H1 (cell line): ENCODE data around the gene UBQLNL.

ENCODE experiments used
- BACH1 ChIP-seq: IDR thresholded peaks from 2 replicates; pipeline ENCODE4 v1.6.1; 2012; ENCODE audit warnings: low read length, improper control_type of control experiment
- CHD7 ChIP-seq: fragments of 300-600 bp; sonication (generic); IDR thresholded peaks from 2 replicates; pipeline ENCODE4 v1.7.1; 2012; ENCODE audit warnings: low read length, moderate library complexity, mild to moderate bottlenecking, inconsistent platforms; ENCODE audit not compliant: insufficient replicate concordance
- EZH2 ChIP-seq: fragments of 200-600 bp; sonication (generic); IDR thresholded peaks from 2 replicates; pipeline ENCODE4 v1.7.1; 2012; ENCODE audit warnings: low read depth, mild to moderate bottlenecking, moderate library complexity, low read length, inconsistent platforms; ENCODE audit not compliant: severe bottlenecking
- HDAC6 ChIP-seq: IDR thresholded peaks from one replicate; pipeline ENCODE4 v1.7.1; 2012; ENCODE audit warnings: low read depth, mild to moderate bottlenecking, inconsistent platforms, low read length, moderate library complexity
- JUN ChIP-seq: IDR thresholded peaks from 2 replicates; pipeline ENCODE4 v1.6.1; 2011; ENCODE audit warnings: low read depth, mild to moderate bottlenecking, improper control_type of control experiment, low read length
- JUND ChIP-seq: IDR thresholded peaks from 2 replicates; pipeline ENCODE4 v1.6.1; 2011; ENCODE audit warnings: mild to moderate bottlenecking, improper control_type of control experiment, low read length
- POLR2AphosphoS5 ChIP-seq: IDR thresholded peaks from 2 replicates; pipeline ENCODE4 v1.6.1; 2011; ENCODE audit warnings: low read depth, low read length
- SP2 ChIP-seq: IDR thresholded peaks from 2 replicates; pipeline ENCODE4 v1.6.1; 2012; ENCODE audit warnings: mild to moderate bottlenecking, low read length, inconsistent platforms
- TCF12 ChIP-seq: IDR thresholded peaks from 2 replicates; pipeline ENCODE4 v1.6.1; 2011; ENCODE audit warnings: low read depth, mild to moderate bottlenecking, low read length
- YY1 ChIP-seq: IDR thresholded peaks from 2 replicates; pipeline ENCODE4 v1.6.1; 2011; ENCODE audit warnings: low read depth, mild to moderate bottlenecking, low read length
- ZNF274 ChIP-seq: IDR thresholded peaks from 2 replicates; pipeline ENCODE4 v1.7.0; 2012; ENCODE audit warnings: low read length, borderline replicate concordance; ENCODE audit errors: extremely low read depth
- TF ChIP-seq, protein P1 (sequence below), 3 experiments: IDR thresholded peaks; 1 replicate in 2 of 3; 2 replicates in 1 of 3; pipeline versions ENCODE4 v1.5.1 to v1.6.1; 2011; ENCODE audit warnings: low read length in 3 of 3, mild to moderate bottlenecking in 3 of 3, inconsistent platforms in 2 of 3, low read depth in 1 of 3, moderate library complexity in 1 of 3; ENCODE audit not compliant: insufficient read depth in 1 of 3; ENCODE audit errors: control extremely low read depth in 1 of 3
- TF ChIP-seq, protein P2 (sequence below): IDR thresholded peaks from 2 replicates; pipeline ENCODE4 v1.6.1; 2011; ENCODE audit warnings: low read length, improper control_type of control experiment

GRCh38 chr11:5489576-5490357, 26.7 kb downstream of the UBQLNL start:
- TF ChIP-seq YY1 (no peak), ZNF274 (no peak), BACH1 (no peak), HDAC6 (no peak), CHD7 (no peak), JUN (no peak), POLR2AphosphoS5 (no peak), EZH2 (no peak), JUND (no peak), TCF12 (no peak), SP2 (no peak)
- TF ChIP-seq, protein P1, sequence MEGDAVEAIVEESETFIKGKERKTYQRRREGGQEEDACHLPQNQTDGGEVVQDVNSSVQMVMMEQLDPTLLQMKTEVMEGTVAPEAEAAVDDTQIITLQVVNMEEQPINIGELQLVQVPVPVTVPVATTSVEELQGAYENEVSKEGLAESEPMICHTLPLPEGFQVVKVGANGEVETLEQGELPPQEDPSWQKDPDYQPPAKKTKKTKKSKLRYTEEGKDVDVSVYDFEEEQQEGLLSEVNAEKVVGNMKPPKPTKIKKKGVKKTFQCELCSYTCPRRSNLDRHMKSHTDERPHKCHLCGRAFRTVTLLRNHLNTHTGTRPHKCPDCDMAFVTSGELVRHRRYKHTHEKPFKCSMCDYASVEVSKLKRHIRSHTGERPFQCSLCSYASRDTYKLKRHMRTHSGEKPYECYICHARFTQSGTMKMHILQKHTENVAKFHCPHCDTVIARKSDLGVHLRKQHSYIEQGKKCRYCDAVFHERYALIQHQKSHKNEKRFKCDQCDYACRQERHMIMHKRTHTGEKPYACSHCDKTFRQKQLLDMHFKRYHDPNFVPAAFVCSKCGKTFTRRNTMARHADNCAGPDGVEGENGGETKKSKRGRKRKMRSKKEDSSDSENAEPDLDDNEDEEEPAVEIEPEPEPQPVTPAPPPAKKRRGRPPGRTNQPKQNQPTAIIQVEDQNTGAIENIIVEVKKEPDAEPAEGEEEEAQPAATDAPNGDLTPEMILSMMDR (IDR thresholded peaks at IDR 0.05; ENCODE audit: control extremely low read depth in 1 of 3, insufficient read depth in 1 of 3, low read depth in 1 of 3, low read length in 3 of 3): no peak
- TF ChIP-seq, protein P2, sequence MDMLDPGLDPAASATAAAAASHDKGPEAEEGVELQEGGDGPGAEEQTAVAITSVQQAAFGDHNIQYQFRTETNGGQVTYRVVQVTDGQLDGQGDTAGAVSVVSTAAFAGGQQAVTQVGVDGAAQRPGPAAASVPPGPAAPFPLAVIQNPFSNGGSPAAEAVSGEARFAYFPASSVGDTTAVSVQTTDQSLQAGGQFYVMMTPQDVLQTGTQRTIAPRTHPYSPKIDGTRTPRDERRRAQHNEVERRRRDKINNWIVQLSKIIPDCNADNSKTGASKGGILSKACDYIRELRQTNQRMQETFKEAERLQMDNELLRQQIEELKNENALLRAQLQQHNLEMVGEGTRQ: no peak
